Lower leg skin (tissue), 4 donors: ENCODE data around the gene MID1. TPM values are rescaled to one million over a fixed set of nuclear protein-coding genes. Genes with fewer than 3 reads are reported as not detected.

ENCODE experiments used
- DNase-seq, 2 donors: peaks; one replicate each; pipeline ENCODE4 v3.0.0-alpha.2; 2019; ENCODE audit warnings: low spot score in 2 of 2
- H3K4me3 ChIP-seq: fragments of 200-600 bp; sonication (generic); 2 replicates; pipeline ENCODE4 v1.5.1; 2017; ENCODE audit warnings: mild to moderate bottlenecking, low read depth; ENCODE audit not compliant: poor library complexity, severe bottlenecking
- POLR2A ChIP-seq, 2 donors: fragments of 450-650 bp; IDR thresholded peaks; one replicate each; pipeline ENCODE4 v1.6.1; 2016 to 2017; ENCODE audit warnings: antibody characterized with exemption in 2 of 2, mild to moderate bottlenecking in 1 of 2, moderate library complexity in 1 of 2
- WGBS, 2 donors: methylation state at CpG; one replicate each; pipeline ENCODE4 v1.1.5; 2018; 5-methylcytosine and 5-hydroxymethylcytosine counted together
- intact Hi-C: fragments of 100-400 bp; cut with DNase I; formaldehyde crosslinking; loops from one replicate; pipeline ENCODE4 v1.15.0; 2023; ENCODE audit warnings: low total_unique reads
- total RNA-seq, 4 donors: library from RNA; depleted of rRNA; stranded (reverse); fragments of >200 nt; gene quantifications; one replicate each; pipeline ENCODE4 v1.1.0, GENCODE V29; 2016
- TF ChIP-seq, protein P1 (sequence below), 3 donors: fragments of 450-650 bp; IDR thresholded peaks; one replicate each; pipeline ENCODE4 v1.5.1; 2016; ENCODE audit warnings: antibody characterized with exemption in 3 of 3, mild to moderate bottlenecking in 3 of 3, moderate library complexity in 2 of 3

Gene MID1
- total RNA-seq, 4 donors from 2014 or later, result 2.7 to 7.2 (median 3.9) TPM

- WGBS, 2 donors, result 69 to 84% methylated on average over 11 of the region's 11 CpGs
- TF ChIP-seq POLR2A (IDR thresholded peaks at IDR 0.05), result no peak
- TF ChIP-seq, protein P1, sequence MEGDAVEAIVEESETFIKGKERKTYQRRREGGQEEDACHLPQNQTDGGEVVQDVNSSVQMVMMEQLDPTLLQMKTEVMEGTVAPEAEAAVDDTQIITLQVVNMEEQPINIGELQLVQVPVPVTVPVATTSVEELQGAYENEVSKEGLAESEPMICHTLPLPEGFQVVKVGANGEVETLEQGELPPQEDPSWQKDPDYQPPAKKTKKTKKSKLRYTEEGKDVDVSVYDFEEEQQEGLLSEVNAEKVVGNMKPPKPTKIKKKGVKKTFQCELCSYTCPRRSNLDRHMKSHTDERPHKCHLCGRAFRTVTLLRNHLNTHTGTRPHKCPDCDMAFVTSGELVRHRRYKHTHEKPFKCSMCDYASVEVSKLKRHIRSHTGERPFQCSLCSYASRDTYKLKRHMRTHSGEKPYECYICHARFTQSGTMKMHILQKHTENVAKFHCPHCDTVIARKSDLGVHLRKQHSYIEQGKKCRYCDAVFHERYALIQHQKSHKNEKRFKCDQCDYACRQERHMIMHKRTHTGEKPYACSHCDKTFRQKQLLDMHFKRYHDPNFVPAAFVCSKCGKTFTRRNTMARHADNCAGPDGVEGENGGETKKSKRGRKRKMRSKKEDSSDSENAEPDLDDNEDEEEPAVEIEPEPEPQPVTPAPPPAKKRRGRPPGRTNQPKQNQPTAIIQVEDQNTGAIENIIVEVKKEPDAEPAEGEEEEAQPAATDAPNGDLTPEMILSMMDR (IDR thresholded peaks at IDR 0.05), result no peak
Measured at GRCh38 chrX:10566716-10567097, 53.7 kb downstream of the MID1 start.

GRCh38 chrX:10564484-10564883, 55.9 kb downstream of the MID1 start:
- TF ChIP-seq, protein P1 (IDR thresholded peaks at IDR 0.05), result no peak
- no peak for TF ChIP-seq POLR2A (IDR thresholded peaks at IDR 0.05)
- WGBS, 2 donors, result 79 to 83% methylated on average over 3 of the region's 3 CpGs
- no peak for DNase-seq
- intact Hi-C loops, result no loop called here
- no peak overlapping the region for H3K4me3 ChIP-seq

More at GRCh38 chrX:10566716-10567097, 53.7 kb downstream of the MID1 start:
- intact Hi-C loops, result no loop called here
- H3K4me3 ChIP-seq, result no peak overlapping the region
- no peak for DNase-seq

DNA sequence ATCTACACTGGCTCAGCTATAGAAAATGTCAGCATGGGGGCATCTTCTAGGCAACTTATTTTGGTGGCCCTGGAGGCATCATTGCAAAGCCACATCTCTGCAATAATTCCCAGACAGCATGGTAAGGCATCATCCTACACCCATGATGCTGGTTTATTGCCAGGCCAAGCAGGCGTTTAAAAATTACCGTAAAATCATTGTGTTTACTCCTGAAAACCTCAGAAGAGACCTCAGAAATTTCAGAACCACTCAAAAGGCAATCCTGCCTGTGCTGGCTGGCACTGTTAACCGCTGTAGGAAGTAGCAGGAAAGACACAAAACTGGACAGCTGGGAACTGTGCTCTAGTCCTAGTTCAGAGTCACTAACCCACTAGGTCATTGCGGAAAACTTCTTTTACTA, 63.2 kb downstream of the MID1 start:
- intact Hi-C loops, result no loop called here
- TF ChIP-seq, protein P1 (IDR thresholded peaks at IDR 0.05), result no peak
- TF ChIP-seq POLR2A (IDR thresholded peaks at IDR 0.05), result no peak
- no peak for DNase-seq
- 80 to 93% methylated on average over 3 to 4 of the region's 4 CpGs for WGBS, 2 donors
- no peak overlapping the region for H3K4me3 ChIP-seq

DNA sequence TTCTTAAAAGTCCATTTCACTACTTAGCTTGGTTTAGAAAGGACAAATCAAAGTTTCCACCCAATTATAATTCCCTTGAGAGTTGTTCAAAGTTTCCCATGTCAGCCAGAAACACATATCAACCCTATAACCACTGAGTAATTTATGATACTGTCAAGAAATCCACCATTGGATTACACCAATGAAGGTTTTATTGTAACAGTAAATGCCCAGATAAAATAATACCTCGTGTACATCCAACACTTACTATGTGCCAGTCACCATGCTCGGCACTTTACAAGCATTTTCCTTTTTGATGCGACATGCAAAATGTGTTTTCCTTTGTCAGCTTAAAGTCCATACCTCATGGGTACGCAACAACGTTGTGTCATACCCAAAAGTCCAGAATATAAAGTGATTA, 64.0 kb downstream of the MID1 start:
- intact Hi-C loops, result no loop called here
- H3K4me3 ChIP-seq, result no peak overlapping the region
- no peak for DNase-seq
- TF ChIP-seq POLR2A (IDR thresholded peaks at IDR 0.05), result no peak
- TF ChIP-seq, protein P1 (IDR thresholded peaks at IDR 0.05), result no peak
- 85 to 95% methylated on average over 5 of the region's 5 CpGs for WGBS, 2 donors

DNA sequence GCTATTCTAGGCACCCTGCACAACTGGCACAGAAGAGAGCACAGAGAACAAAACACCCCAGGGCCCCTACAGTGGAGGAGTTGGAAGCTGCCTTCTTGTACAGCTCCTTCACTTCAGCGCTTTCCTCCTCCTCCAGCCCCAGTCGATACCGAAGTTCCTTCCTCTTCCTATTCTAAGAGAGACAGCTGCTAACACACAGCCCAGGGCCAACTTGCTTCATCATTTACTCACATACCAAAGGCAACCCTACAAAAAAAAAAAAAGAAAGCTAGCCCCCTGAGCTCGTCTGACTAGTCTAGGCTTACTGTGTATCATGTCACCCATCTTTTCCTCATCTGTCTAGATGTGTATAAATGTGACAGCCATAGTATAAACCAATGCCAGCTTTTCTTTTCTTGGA, 64.5 kb downstream of the MID1 start:
- intact Hi-C loops, result no loop called here
- no peak overlapping the region for H3K4me3 ChIP-seq
- TF ChIP-seq POLR2A (IDR thresholded peaks at IDR 0.05), result no peak
- TF ChIP-seq, protein P1 (IDR thresholded peaks at IDR 0.05), result no peak
- 56 to 71% methylated on average over 4 of the region's 4 CpGs for WGBS, 2 donors
- DNase-seq, result no peak

GRCh38 chrX:10554612-10555270, 65.6 kb downstream of the MID1 start:
- no peak for TF ChIP-seq POLR2A (IDR thresholded peaks at IDR 0.05)
- TF ChIP-seq, protein P1 (IDR thresholded peaks at IDR 0.05), result no peak
- 72 to 83% methylated on average over 6 of the region's 6 CpGs for WGBS, 2 donors
- H3K4me3 ChIP-seq, result no peak overlapping the region
- no peak for DNase-seq
- intact Hi-C loops, result no loop called here
